IPS-18a (cell line): ENCODE data around the gene CAPN3.

Experiments used
- H3K27ac ChIP-seq: one replicate; pipeline ENCODE4 v1.5.1; 2013; ENCODE audit warnings: low read length
- H3K27me3 ChIP-seq: one replicate; pipeline ENCODE4 v1.6.1; 2013; ENCODE audit warnings: mild to moderate bottlenecking, low read length; ENCODE audit not compliant: control insufficient read depth, insufficient read depth
- H3K36me3 ChIP-seq: one replicate; pipeline ENCODE4 v1.6.1; 2013; ENCODE audit warnings: low read depth, low read length; ENCODE audit not compliant: control insufficient read depth
- H3K4me1 ChIP-seq: one replicate; pipeline ENCODE4 v1.6.1; 2013; ENCODE audit warnings: low read depth, low read length; ENCODE audit not compliant: control insufficient read depth
- H3K4me3 ChIP-seq: one replicate; pipeline ENCODE4 v1.5.1; 2013; ENCODE audit warnings: low read length
- H3K9ac ChIP-seq: one replicate; pipeline ENCODE4 v1.6.1; 2013; ENCODE audit warnings: mild to moderate bottlenecking, low read length, moderate library complexity
- H3K9me3 ChIP-seq: one replicate; pipeline ENCODE4 v1.6.1; 2013; ENCODE audit warnings: low read depth, low read length; ENCODE audit not compliant: control insufficient read depth

Gene CAPN3

DNA sequence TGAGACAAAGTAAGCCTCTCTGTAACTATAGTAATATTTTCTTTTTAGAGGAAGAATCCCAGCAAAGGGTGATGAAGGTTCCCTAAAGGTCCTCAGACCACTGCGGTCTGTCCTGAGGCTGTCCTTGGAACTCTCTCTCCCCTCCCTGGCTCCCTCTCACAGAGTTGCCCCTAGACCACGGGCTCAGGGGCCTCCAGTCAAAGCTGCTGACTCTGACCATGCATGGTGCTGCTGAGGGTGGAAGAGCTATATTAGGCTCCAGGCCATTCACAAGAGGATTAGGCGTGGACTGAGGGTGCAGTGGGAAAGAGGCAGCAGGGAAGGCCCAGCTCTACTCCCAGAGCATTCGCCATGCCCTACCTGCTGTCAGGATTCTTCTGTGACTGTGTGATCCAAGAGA, 14.6 kb downstream of the CAPN3 start:
- no peaks in the 10 kb centered on the region for H3K9me3 ChIP-seq
- no peak overlapping the region for H3K27ac ChIP-seq
- H3K4me3 ChIP-seq, result no peak overlapping the region
- H3K4me1 ChIP-seq, result peaks cover 6% of the 10 kb centered on the region
- H3K27me3 ChIP-seq, result peaks cover 96% of the 10 kb centered on the region
- no peak overlapping the region for H3K9ac ChIP-seq
- H3K36me3 ChIP-seq, result no peaks in the 10 kb centered on the region

DNA sequence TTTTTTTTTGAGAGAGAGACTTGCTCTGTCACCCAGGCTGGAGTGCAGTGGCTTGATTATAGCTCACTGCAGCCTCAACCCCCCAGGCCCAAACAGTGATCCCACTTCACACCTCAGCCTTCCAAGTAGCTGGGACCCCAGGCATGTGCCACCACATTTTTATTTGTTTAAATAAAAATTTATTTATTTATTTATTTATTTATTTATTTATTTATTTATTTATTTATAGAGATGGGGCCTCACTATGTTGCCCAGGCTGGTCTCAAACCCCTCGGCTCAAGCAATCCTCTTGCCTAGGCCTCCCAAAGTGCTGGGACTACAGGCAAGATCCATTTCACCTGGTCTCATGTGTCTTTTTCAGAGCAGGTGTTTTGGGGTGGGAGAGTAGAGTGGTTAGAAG, 15.5 kb downstream of the CAPN3 start:
- Histone ChIP-seq H3K4me1 (peaks cover 6% of the 10 kb centered on the region), H3K9ac (no peak overlapping the region), H3K27me3 (peaks cover 96% of the 10 kb centered on the region)

DNA sequence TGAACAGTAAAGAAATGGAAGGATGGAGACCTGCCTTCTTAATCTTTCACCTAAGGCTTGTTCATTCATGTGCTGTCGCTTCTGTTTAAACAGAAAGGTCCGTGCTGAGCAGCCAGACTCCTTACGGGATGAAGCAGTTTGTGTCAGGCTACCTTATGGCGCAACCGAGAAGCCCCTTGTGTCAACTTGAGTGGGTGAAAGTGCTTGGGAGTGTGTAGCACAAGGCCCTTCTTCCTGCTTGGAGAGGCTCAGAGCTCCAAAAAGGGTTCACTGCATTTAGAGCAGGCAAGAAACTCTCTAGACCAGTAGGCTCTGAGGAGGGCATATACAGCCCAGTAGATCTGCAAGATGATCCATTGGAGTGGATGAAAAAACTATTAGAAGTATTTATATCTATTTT, 16.0 kb downstream of the CAPN3 start:
- Histone ChIP-seq H3K36me3 (no peaks in the 10 kb centered on the region), H3K9me3 (no peaks in the 10 kb centered on the region), H3K27ac (no peak overlapping the region), H3K9ac (no peak overlapping the region), H3K27me3 (peaks cover 96% of the 10 kb centered on the region), H3K4me3 (no peak overlapping the region), H3K4me1 (peaks cover 6% of the 10 kb centered on the region)

More for the DNA sequence above, 15.5 kb downstream of the CAPN3 start:
- H3K36me3 ChIP-seq, result no peaks in the 10 kb centered on the region
- no peak overlapping the region for H3K27ac ChIP-seq
- H3K4me3 ChIP-seq, result no peak overlapping the region
- H3K9me3 ChIP-seq, result no peaks in the 10 kb centered on the region

DNA sequence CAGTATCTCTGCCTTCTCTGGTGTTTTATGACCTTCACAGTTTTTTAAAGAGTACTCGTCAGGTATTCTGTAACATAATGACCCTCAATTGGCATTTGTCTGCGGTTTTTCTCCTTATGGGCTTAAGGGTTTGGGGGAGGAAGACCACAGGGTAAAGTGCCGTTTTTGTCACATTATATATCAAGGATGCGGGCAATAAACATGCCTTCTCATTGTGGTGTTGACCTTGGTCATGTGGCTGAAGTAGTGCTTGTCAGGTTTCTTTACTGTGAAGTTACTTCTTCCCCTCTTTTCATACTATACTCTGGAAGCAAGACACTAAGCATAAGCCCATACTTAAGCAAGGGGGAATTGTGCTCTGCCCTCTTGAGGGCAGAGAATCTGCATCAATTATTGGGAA, 16.6 kb downstream of the CAPN3 start:
- H3K4me1 ChIP-seq, result peaks cover 6% of the 10 kb centered on the region
- H3K27me3 ChIP-seq, result peaks cover 96% of the 10 kb centered on the region
- H3K9me3 ChIP-seq, result no peaks in the 10 kb centered on the region
- H3K4me3 ChIP-seq, result no peak overlapping the region
- H3K9ac ChIP-seq, result no peak overlapping the region
- H3K27ac ChIP-seq, result no peak overlapping the region
- no peaks in the 10 kb centered on the region for H3K36me3 ChIP-seq

DNA sequence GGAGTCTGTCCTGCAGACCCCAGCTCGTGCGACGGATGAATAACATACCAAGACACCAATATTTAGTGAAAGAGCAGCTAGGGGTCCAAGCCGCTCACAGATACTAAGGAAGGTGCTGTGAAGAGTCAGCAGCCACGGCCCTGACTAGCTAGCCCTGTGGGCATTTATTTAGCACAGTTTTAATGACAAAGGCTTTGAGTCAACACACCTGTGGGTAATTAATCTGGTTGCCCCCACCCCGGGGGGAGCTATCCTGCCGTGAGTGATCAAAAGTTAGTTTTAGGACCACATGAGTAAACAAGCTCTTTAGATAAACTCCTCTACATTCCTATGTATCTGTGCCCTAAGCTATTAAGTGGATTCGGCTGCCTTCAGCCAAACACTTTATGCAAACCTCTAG, 18.7 kb downstream of the CAPN3 start:
- H3K27me3 ChIP-seq, result peaks cover 100% of the 10 kb centered on the region
- no peak overlapping the region for H3K4me3 ChIP-seq
- no peaks in the 10 kb centered on the region for H3K36me3 ChIP-seq
- H3K4me1 ChIP-seq, result peaks cover 6% of the 10 kb centered on the region
- no peaks in the 10 kb centered on the region for H3K9me3 ChIP-seq
- no peak overlapping the region for H3K27ac ChIP-seq
- H3K9ac ChIP-seq, result no peak overlapping the region

DNA sequence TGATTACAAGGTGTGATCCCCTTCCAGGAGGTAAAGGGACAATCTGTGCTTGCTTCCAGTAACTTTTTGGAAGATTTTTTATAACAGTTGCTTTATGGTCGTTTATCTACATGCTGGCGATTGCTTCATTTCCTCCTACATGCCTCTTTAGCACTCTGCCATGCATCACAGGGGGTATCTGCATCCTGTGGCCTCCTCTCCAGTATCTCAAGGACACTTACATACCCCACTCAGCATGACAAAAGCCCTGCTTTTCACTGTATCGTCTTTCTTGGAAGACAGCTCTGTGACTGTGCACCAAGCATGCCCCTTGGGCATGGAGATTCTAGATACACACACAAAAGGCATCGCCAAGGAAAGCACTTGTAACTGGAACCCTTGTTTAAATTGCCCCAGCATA, 25.3 kb downstream of the CAPN3 start:
- peaks cover 95% of the 10 kb centered on the region for H3K27me3 ChIP-seq
- no peaks in the 10 kb centered on the region for H3K36me3 ChIP-seq
- peaks cover 10% of the 10 kb centered on the region for H3K4me1 ChIP-seq
- no peak overlapping the region for H3K27ac ChIP-seq
- no peak overlapping the region for H3K9ac ChIP-seq
- H3K9me3 ChIP-seq, result no peaks in the 10 kb centered on the region
- H3K4me3 ChIP-seq, result peak overlapping the region; percentile 6

DNA sequence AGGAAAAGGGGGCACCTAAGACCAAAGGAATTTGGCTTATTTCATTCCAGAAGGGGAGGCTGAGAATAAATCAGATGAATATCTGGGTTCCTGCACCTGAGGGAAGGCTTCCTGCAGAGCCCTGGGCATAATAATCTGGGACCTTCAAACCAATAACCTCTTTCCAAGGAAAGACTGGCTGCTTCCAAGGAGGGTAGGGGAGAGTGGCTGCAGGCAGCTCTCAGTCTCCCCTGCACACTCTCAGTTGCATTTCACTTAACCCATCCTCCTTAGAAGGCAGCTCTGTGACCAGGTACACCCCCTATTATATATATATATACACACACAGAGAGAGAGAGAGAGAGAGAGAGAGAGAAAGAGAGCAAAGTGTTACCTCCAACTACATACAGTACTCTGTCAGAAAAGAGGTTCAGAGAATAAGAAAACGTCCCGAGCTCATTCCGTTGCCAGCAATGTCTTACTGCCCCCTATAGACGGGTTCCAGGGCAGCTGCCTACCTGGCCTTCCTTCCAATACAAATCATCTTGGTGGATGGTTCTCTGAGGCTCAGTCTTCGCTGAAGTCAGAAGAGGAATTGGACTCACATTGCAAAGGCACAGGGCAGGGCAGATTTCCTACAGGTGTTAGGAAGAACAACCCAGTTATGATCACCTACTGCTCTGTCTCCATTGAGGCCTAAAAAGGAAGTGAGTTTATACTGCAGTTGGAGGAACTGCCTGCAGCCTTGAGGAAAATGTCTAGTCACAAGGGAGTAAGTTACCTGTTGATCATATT, 26.1 kb downstream of the CAPN3 start:
- Histone ChIP-seq H3K9ac (no peak overlapping the region), H3K4me1 (peaks cover 10% of the 10 kb centered on the region), H3K27ac (no peak overlapping the region), H3K4me3 (no peak overlapping the region), H3K9me3 (no peaks in the 10 kb centered on the region), H3K27me3 (peaks cover 87% of the 10 kb centered on the region), H3K36me3 (no peaks in the 10 kb centered on the region)

DNA sequence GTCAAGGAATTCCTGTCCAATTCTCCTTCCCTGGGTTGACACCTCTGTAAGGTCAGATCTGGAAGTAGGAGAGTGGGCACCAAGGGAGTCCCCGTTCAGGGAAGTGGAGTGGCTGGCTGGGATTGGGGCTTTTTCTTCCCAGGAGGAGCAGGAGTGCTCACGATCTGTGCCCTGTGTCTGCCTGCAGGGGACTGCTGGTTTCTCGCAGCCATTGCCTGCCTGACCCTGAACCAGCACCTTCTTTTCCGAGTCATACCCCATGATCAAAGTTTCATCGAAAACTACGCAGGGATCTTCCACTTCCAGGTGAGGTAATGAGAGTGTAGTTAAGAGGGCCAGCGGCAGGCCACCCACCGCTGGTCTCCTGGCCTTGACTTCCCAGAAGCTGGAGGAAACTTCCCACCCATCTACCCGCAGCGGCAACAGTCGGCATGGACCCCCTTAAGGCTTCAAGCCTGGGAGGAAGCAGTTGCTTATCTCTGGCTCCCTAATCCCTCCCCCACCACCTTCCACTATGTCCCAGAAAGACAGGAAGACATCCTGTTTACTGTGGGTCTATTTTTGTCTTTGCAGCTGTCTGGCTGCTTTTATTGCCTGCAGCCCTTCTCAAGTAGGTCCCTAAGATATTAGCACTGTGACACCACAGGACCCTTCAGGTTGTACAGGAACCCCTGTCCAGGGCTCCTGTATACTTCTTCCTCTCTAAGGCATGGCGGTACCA, 26.8 kb downstream of the CAPN3 start:
- Histone ChIP-seq H3K27me3 (peaks cover 80% of the 10 kb centered on the region), H3K9me3 (no peaks in the 10 kb centered on the region), H3K9ac (no peak overlapping the region), H3K4me1 (peaks cover 10% of the 10 kb centered on the region), H3K36me3 (no peaks in the 10 kb centered on the region), H3K27ac (no peak overlapping the region), H3K4me3 (no peak overlapping the region)

DNA sequence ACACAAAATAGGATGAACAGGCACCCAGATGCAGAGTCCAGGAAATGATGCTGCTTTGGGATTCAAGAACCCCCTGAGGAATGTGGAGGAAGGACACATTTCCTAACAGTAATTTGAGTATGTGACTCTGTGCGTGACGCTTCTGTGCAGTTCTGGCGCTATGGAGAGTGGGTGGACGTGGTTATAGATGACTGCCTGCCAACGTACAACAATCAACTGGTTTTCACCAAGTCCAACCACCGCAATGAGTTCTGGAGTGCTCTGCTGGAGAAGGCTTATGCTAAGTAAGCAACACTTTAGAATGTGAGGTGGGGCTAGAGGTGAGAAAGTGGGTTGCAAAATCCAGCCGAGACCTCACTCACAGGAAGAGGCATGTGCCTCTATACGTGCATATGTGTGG, 28.3 kb downstream of the CAPN3 start:
- H3K4me3 ChIP-seq, result no peak overlapping the region
- peaks cover 65% of the 10 kb centered on the region for H3K27me3 ChIP-seq
- no peaks in the 10 kb centered on the region for H3K9me3 ChIP-seq
- no peak overlapping the region for H3K9ac ChIP-seq
- H3K4me1 ChIP-seq, result peaks cover 10% of the 10 kb centered on the region
- no peak overlapping the region for H3K27ac ChIP-seq
- H3K36me3 ChIP-seq, result no peaks in the 10 kb centered on the region

DNA sequence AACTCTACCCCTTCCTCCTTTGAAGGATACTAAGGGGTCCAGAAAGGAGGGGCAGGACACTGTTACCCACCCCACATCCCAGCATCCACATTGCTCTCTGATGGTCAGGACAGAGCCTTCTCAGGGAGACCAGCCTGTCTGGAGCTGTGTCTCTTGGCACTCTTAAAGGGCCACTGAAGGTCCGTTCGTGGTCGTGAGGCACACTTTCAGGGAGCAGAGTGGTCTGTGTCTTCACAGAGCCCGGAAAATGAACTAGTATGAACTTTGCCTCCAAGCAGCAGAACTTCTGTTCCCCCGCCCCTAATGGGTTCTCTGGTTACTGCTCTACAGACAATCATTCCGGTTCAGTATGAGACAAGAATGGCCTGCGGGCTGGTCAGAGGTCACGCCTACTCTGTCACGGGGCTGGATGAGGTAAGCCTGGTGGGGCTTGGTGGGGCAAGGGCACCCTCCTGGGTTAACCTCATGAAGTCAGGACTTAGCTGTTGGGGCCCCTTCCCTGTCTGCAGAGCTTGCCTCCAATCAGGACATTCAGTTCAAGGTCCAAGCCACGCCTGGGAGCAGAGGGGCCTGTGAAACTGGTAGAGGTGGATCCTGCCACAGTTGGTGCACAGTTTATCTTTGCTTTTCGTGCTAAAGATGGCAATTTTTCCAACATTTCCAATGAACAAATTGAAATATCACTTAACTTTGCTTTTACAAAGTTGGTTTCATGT, 33.2 kb downstream of the CAPN3 start:
- H3K4me3 ChIP-seq, result no peak overlapping the region
- H3K27me3 ChIP-seq, result peaks cover 17% of the 10 kb centered on the region
- no peaks in the 10 kb centered on the region for H3K9me3 ChIP-seq
- no peak overlapping the region for H3K27ac ChIP-seq
- H3K9ac ChIP-seq, result no peak overlapping the region
- no peaks in the 10 kb centered on the region for H3K4me1 ChIP-seq
- no peaks in the 10 kb centered on the region for H3K36me3 ChIP-seq

DNA sequence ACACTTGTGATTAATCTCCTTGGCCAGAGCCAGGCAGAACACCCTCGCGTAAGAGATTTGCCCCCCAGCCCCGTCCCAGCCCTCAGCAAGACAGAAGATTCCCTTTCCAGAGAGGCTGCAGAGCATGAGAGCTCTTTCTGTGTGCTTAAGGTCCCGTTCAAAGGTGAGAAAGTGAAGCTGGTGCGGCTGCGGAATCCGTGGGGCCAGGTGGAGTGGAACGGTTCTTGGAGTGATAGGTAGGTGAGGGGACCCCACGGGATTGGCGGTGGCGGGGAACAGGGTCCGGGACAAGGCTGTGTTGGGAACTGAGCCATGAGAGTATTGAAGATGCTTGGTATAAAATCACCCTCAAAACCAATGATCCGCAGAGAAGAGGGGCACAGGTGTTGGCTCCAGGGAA, 34.8 kb downstream of the CAPN3 start:
- no peak overlapping the region for H3K4me3 ChIP-seq
- no peaks in the 10 kb centered on the region for H3K4me1 ChIP-seq
- H3K9me3 ChIP-seq, result no peaks in the 10 kb centered on the region
- no peaks in the 10 kb centered on the region for H3K36me3 ChIP-seq
- no peak overlapping the region for H3K9ac ChIP-seq
- H3K27ac ChIP-seq, result no peak overlapping the region
- H3K27me3 ChIP-seq, result peaks cover under 1% of the 10 kb centered on the region
